IMR-90 (cell line): ENCODE measurements around the gene PRKCA.
"Not testable (repeated sequence)": the region's sequence is repeated elsewhere in the genome, so short reads cannot be mapped to it uniquely, and the experiment has no call there.

Experiments
- CEBPB ChIP-seq: IDR thresholded peaks from 2 replicates; pipeline ENCODE4 v1.6.1; 2012; ENCODE audit warnings: low read depth, low read length, improper control_type of control experiment
- MXI1 ChIP-seq: IDR thresholded peaks from 2 replicates; pipeline ENCODE4 v1.6.1; 2012; ENCODE audit warnings: low read depth, mild to moderate bottlenecking, low read length, moderate library complexity, borderline replicate concordance
- NFE2L2 ChIP-seq: fragments of 150-350 bp; IDR thresholded peaks from 2 replicates; pipeline ENCODE4 v1.6.1; 2016; ENCODE audit warnings: low read depth, mild to moderate bottlenecking, low read length
- POLR2A ChIP-seq: IDR thresholded peaks from 2 replicates; pipeline ENCODE4 v1.6.1; 2012; ENCODE audit warnings: mild to moderate bottlenecking, low read depth, low read length
- RAD21 ChIP-seq: IDR thresholded peaks from 2 replicates; pipeline ENCODE4 v1.6.1; 2012; ENCODE audit warnings: low read length, improper control_type of control experiment
- RCOR1 ChIP-seq: IDR thresholded peaks from 2 replicates; pipeline ENCODE4 v1.6.1; 2012; ENCODE audit warnings: mild to moderate bottlenecking, low read length, improper control_type of control experiment; ENCODE audit not compliant: insufficient replicate concordance
- RFX5 ChIP-seq: IDR thresholded peaks from 2 replicates; pipeline ENCODE4 v1.8.0; 2012; ENCODE audit warnings: low read depth, mild to moderate bottlenecking, low read length, moderate library complexity
- SMC3 ChIP-seq: fragments of 150-350 bp; IDR thresholded peaks from 2 replicates; pipeline ENCODE4 v1.6.1; 2016; ENCODE audit warnings: low read depth, mild to moderate bottlenecking, antibody characterized with exemption, low read length, moderate library complexity
- TF ChIP-seq, protein P1 (sequence below): conservative IDR thresholded peaks from 2 replicates; pipeline ENCODE4 v1.5.1; 2012; ENCODE audit warnings: mild to moderate bottlenecking, low read depth, low read length, improper control_type of control experiment
- TF ChIP-seq, protein P2 (sequence below): fragments of 150-350 bp; IDR thresholded peaks from 2 replicates; pipeline ENCODE4 v1.6.1; 2017; ENCODE audit warnings: mild to moderate bottlenecking, antibody characterized with exemption, low read length, low read depth

- TF ChIP-seq, protein P1, sequence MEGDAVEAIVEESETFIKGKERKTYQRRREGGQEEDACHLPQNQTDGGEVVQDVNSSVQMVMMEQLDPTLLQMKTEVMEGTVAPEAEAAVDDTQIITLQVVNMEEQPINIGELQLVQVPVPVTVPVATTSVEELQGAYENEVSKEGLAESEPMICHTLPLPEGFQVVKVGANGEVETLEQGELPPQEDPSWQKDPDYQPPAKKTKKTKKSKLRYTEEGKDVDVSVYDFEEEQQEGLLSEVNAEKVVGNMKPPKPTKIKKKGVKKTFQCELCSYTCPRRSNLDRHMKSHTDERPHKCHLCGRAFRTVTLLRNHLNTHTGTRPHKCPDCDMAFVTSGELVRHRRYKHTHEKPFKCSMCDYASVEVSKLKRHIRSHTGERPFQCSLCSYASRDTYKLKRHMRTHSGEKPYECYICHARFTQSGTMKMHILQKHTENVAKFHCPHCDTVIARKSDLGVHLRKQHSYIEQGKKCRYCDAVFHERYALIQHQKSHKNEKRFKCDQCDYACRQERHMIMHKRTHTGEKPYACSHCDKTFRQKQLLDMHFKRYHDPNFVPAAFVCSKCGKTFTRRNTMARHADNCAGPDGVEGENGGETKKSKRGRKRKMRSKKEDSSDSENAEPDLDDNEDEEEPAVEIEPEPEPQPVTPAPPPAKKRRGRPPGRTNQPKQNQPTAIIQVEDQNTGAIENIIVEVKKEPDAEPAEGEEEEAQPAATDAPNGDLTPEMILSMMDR = not testable (repeated sequence)
- TF ChIP-seq POLR2A, RFX5, SMC3, RAD21, CEBPB, RCOR1, NFE2L2, MXI1: not testable (repeated sequence)
- TF ChIP-seq, protein P2, sequence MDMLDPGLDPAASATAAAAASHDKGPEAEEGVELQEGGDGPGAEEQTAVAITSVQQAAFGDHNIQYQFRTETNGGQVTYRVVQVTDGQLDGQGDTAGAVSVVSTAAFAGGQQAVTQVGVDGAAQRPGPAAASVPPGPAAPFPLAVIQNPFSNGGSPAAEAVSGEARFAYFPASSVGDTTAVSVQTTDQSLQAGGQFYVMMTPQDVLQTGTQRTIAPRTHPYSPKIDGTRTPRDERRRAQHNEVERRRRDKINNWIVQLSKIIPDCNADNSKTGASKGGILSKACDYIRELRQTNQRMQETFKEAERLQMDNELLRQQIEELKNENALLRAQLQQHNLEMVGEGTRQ = not testable (repeated sequence)
Measured at GRCh38 chr17:66324381-66325004, 22.1 kb downstream of the PRKCA start.
